GM12874 (cell line): ENCODE measurements around the gene TRIM38.

Experiments used
- TF ChIP-seq, protein P1 (sequence below): IDR thresholded peaks from 2 replicates; pipeline ENCODE4 v1.5.1; 2011; ENCODE audit warnings: low read depth, mild to moderate bottlenecking, control low read depth, low read length, moderate library complexity; ENCODE audit not compliant: insufficient read depth

Gene TRIM38

DNA sequence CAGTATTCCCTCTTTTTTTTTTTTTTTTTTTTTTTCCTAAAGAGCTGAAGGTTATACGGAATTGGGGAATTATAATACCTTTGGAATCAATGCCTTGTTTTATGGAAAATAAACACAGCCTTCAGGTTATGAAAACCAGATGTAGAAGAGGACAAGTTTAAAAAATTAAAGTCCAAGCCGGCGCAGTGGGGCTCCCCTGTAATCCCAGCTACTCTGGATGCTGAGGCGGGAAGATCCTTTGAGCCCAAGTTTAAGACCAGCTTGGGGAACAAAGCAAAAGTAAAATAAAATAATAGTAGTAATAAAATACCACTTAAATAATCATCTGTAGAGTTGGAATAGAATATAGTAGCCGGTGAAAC, 57.3 kb downstream of the TRIM38 start:
- TF ChIP-seq, protein P1, sequence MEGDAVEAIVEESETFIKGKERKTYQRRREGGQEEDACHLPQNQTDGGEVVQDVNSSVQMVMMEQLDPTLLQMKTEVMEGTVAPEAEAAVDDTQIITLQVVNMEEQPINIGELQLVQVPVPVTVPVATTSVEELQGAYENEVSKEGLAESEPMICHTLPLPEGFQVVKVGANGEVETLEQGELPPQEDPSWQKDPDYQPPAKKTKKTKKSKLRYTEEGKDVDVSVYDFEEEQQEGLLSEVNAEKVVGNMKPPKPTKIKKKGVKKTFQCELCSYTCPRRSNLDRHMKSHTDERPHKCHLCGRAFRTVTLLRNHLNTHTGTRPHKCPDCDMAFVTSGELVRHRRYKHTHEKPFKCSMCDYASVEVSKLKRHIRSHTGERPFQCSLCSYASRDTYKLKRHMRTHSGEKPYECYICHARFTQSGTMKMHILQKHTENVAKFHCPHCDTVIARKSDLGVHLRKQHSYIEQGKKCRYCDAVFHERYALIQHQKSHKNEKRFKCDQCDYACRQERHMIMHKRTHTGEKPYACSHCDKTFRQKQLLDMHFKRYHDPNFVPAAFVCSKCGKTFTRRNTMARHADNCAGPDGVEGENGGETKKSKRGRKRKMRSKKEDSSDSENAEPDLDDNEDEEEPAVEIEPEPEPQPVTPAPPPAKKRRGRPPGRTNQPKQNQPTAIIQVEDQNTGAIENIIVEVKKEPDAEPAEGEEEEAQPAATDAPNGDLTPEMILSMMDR: no peak

DNA sequence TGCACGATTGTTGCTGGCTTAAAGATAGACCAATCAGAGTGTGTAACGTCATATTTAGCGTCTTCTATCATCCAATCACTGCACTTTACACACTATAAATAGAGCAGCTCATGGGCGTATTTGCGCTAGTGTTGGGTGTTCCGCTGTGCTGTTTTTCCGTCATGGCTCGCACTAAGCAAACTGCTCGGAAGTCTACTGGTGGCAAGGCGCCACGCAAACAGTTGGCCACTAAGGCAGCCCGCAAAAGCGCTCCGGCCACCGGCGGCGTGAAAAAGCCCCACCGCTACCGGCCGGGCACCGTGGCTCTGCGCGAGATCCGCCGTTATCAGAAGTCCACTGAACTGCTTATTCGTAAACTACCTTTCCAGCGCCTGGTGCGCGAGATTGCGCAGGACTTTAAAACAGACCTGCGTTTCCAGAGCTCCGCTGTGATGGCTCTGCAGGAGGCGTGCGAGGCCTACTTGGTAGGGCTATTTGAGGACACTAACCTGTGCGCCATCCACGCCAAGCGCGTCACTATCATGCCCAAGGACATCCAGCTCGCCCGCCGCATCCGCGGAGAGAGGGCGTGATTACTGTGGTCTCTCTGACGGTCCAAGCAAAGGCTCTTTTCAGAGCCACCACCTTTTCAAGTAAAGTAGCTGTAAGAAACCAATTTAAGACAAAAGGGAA, 57.9 kb downstream of the TRIM38 start:
- TF ChIP-seq, protein P1: no peak

DNA sequence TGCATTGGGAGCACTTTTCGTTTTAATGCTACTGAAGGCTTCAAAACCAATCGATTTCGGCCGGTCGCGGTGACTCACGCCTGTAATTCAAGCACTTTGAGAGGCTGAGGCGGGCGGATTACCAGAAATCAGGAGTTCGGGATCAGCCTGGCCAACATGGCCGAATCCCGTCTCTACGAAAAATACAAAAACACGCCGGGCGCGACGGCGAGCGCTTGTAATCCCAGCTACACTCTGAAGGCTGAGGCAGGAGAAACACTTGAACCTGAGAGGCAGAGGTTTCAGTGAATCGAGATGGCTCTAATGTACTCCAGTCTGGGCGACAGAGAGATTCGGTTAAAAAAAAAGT, 58.4 kb downstream of the TRIM38 start:
- TF ChIP-seq, protein P1: no peak

DNA sequence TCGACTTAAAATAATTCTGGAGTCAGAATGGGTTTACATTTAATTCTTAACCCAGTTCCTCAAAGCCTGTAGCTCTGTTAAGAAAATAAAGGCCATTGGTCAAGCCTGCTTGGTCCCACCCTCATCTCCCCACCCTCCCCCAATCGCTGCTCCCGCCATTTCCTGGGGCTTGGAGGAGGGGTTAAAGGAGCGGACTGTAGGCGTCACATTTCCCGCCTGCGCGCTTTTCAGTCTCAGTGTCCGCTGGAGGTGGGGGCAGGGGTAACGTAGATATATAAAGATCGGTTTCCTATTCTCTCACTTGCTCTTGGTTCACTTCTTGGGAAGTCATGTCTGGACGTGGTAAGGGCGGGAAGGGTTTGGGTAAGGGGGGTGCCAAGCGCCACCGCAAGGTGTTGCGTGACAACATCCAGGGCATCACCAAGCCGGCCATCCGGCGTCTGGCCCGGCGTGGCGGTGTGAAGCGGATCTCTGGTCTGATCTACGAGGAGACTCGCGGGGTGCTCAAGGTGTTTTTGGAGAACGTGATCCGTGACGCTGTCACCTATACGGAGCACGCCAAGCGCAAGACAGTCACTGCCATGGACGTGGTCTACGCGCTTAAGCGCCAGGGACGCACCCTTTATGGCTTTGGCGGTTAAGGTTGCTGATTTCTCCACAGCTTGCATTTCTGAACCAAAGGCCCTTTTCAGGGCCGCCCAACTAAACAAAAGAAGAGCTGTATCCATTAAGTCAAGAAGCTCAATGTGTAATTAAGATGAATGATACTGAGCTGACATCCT, 58.9 kb downstream of the TRIM38 start:
- TF ChIP-seq, protein P1: no peak

DNA sequence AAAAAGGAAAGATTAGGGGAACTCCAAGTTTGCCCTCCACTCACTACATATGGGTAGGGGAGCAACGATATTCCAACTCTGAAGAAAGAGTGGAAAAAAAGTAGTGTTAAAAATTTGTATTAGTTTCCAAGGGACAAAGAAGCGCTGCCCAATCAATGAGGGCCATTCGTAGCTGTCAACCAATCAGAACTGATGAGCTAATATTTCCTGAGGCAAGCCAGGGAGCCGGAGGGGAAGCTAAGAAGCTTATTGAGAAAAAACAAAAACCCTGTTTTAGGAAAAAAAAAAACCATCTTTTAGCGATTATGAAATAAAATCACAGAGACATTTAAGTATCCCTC, 59.5 kb downstream of the TRIM38 start:
- TF ChIP-seq, protein P1: no peak

DNA sequence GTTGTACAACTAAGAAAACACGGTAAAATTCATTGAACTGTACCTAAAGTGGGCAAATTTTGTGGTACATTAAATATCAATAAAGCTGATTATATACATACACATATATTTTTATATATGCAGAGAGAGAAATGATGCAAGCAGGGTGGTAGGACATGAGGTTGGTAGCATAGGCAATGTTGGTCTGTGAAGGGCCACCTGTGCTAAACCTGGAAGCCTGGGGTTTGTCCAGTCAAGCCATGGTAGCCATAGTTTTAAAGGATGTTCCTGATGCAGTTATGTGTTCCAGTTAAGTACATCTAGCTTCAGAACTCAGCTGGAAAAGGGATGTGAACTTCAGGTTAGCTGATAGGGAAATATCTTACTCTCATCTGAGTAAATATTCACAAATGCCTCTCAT, 60.1 kb downstream of the TRIM38 start:
- TF ChIP-seq, protein P1: no peak

DNA sequence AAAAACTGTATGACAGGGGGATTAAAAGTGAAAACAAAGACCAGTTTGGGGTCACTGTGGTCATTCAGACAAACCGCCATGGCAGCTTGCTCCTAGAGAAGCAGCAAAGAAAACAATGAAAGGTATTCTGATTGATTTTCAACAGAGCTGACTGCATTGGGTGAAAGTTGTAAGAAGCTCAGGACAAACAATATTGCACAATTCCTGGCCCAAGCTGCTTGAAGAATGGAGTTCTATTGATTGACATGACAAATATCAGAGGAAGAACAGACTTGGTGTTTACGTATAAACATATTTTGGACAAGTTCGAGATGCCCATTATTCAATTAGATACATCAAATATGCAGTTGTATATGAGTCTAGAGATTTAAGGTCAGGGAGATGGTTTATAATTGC, 62.0 kb downstream of the TRIM38 start:
- TF ChIP-seq, protein P1: no peak
